Right lobe of liver (tissue), 4 donors: ENCODE data around the gene SMARCD1.

ENCODE experiments used
- POLR2A ChIP-seq: fragments of 450-650 bp; IDR thresholded peaks from one replicate; pipeline ENCODE4 v1.6.1; 2017; ENCODE audit warnings: antibody characterized with exemption, mild to moderate bottlenecking
- TF ChIP-seq, protein P1 (sequence below), 4 donors: fragments of 200-600 bp in 3 of 4; fragments of 450-650 bp in 1 of 4; IDR thresholded peaks; one replicate each; pipeline versions ENCODE4 v1.5.1 to v1.8.0; 2016 to 2022; ENCODE audit warnings: antibody characterized with exemption in 4 of 4, mild to moderate bottlenecking in 2 of 4
- donor health status: DM: no; HTN: no; CAD: no.
- donor health status: DM: no; HTN: no; CAD: no.
- donor health status: DM: no; HTN: yes; CAD: no.

DNA sequence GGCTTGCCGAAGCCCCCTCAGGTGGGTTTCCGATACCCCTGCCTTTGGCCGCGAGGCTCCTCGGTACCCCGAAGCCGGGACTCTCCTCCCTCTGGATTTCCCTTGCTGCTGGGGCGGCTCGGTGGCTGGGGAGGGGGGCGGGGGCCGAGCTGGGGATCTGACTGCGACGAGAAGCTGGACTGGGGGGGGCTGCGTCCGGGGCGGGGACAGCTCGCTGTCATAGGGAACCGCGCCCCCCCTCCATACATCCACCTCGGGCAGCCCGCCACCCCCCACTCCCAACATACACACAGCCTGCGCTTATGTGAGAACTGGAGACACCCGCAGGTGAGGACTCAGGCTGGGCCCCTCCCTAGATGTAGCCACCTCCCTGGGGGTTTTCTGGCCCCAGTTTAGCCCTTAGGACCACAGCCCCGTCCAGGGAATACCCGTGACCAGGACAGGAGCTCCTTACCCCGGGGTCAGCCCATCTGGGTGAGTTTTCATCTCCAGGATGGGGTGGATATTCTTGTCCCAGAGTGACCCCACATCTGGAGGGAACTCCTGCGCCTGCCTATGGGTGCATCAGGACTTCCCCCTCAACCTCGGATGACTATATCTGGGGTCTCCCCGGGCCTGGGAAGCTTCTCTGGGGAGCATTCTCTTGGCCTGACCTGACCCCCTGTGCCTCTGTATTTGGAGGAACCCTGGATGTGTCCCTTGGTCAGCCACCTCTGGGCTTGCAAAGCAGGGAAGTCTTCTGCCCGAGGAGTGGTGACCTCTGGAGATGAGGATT, 27.1 kb upstream of the SMARCD1 start:
- TF ChIP-seq, protein P1, sequence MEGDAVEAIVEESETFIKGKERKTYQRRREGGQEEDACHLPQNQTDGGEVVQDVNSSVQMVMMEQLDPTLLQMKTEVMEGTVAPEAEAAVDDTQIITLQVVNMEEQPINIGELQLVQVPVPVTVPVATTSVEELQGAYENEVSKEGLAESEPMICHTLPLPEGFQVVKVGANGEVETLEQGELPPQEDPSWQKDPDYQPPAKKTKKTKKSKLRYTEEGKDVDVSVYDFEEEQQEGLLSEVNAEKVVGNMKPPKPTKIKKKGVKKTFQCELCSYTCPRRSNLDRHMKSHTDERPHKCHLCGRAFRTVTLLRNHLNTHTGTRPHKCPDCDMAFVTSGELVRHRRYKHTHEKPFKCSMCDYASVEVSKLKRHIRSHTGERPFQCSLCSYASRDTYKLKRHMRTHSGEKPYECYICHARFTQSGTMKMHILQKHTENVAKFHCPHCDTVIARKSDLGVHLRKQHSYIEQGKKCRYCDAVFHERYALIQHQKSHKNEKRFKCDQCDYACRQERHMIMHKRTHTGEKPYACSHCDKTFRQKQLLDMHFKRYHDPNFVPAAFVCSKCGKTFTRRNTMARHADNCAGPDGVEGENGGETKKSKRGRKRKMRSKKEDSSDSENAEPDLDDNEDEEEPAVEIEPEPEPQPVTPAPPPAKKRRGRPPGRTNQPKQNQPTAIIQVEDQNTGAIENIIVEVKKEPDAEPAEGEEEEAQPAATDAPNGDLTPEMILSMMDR (IDR thresholded peaks at IDR 0.05), result no peak
- TF ChIP-seq POLR2A, result no peak
